Neural crest cell (in vitro differentiated cells): ENCODE data around the gene GLCE. TPM values are rescaled to one million over a fixed set of nuclear protein-coding genes. Genes with fewer than 3 reads are reported as not detected.

Experiments used
- DNase-seq: peaks from one replicate; pipeline ENCODE4 v3.0.0; 2021; ENCODE audit warnings: low read depth, mixed read lengths, low spot score
- H3K27ac Mint-ChIP-seq: one replicate; pipeline ENCODE4 v1.8.0; 2021; ENCODE audit warnings: mild to moderate bottlenecking, mixed read lengths; ENCODE audit not compliant: unreplicated experiment
- H3K27me3 Mint-ChIP-seq: 2 replicates; pipeline ENCODE4 v1.8.0; 2021; ENCODE audit warnings: low read depth, mild to moderate bottlenecking, mixed read lengths
- H3K36me3 Mint-ChIP-seq: 2 replicates; pipeline ENCODE4 v1.8.0; 2021; ENCODE audit warnings: low read depth, mild to moderate bottlenecking, mixed read lengths
- H3K4me1 Mint-ChIP-seq: 2 replicates; pipeline ENCODE4 v1.8.0; 2021; ENCODE audit warnings: mixed read lengths
- H3K4me3 Mint-ChIP-seq: one replicate; pipeline ENCODE4 v1.8.0; 2021; ENCODE audit warnings: mild to moderate bottlenecking, mixed read lengths
- H3K9me3 Mint-ChIP-seq: 2 replicates; pipeline ENCODE4 v1.8.0; 2021; ENCODE audit warnings: mixed read lengths
- CTCF ChIP-seq: fragments of 200-600 bp; sonication (generic); conservative IDR thresholded peaks from 2 replicates; pipeline ENCODE4 v1.5.0; 2021; ENCODE audit warnings: antibody characterized with exemption, mild to moderate bottlenecking
- total RNA-seq: library from RNA; stranded (reverse); gene quantifications from 2 replicates; pipeline ENCODE4 v1.2.1, GENCODE V29; 2021

Gene GLCE
- total RNA-seq, 1 donor from 2014 or later: 17.8 TPM

- TF ChIP-seq CTCF: no peak
- Mint-ChIP-seq H3K27ac (no peak overlapping the region), H3K36me3 (no peaks in the 10 kb centered on the region), H3K4me1 (peaks cover 4% of the 10 kb centered on the region), H3K4me3 (no peak overlapping the region), H3K9me3 (no peaks in the 10 kb centered on the region), H3K27me3 (no peaks in the 10 kb centered on the region)
- no peak for DNase-seq
These were observed 28.0 kb upstream of the GLCE start for GRCh38 chr15:69132430-69132829.

GRCh38 chr15:69132977-69133861 is 27.2 kb upstream of the GLCE start:
- no peaks in the 10 kb centered on the region for H3K9me3 Mint-ChIP-seq
- no peak for TF ChIP-seq CTCF
- no peaks in the 10 kb centered on the region for H3K27me3 Mint-ChIP-seq
- H3K27ac Mint-ChIP-seq: no peak overlapping the region
- DNase-seq: no peak
- peaks cover 4% of the 10 kb centered on the region for H3K4me1 Mint-ChIP-seq
- no peak overlapping the region for H3K4me3 Mint-ChIP-seq
- no peaks in the 10 kb centered on the region for H3K36me3 Mint-ChIP-seq

- H3K27me3 Mint-ChIP-seq: no peaks in the 10 kb centered on the region
- no peak overlapping the region for H3K27ac Mint-ChIP-seq
- no peak for TF ChIP-seq CTCF
- no peaks in the 10 kb centered on the region for H3K36me3 Mint-ChIP-seq
- H3K9me3 Mint-ChIP-seq: no peaks in the 10 kb centered on the region
- no peak for DNase-seq
- peaks cover 4% of the 10 kb centered on the region for H3K4me1 Mint-ChIP-seq
- H3K4me3 Mint-ChIP-seq: no peak overlapping the region
These were observed 26.4 kb upstream of the GLCE start for GRCh38 chr15:69133862-69134519.

- Mint-ChIP-seq H3K36me3 (no peaks in the 10 kb centered on the region), H3K4me3 (no peak overlapping the region), H3K27me3 (no peaks in the 10 kb centered on the region), H3K27ac (no peak overlapping the region), H3K4me1 (peaks cover 4% of the 10 kb centered on the region), H3K9me3 (no peaks in the 10 kb centered on the region)
- DNase-seq: no peak
- no peak for TF ChIP-seq CTCF
These were observed 25.6 kb upstream of the GLCE start for GRCh38 chr15:69134791-69135190.

- H3K27ac Mint-ChIP-seq: no peak overlapping the region
- H3K9me3 Mint-ChIP-seq: no peaks in the 10 kb centered on the region
- no peaks in the 10 kb centered on the region for H3K36me3 Mint-ChIP-seq
- H3K4me3 Mint-ChIP-seq: no peak overlapping the region
- H3K27me3 Mint-ChIP-seq: no peaks in the 10 kb centered on the region
- peaks cover 4% of the 10 kb centered on the region for H3K4me1 Mint-ChIP-seq
- no peak for TF ChIP-seq CTCF
- no peak for DNase-seq
These were observed 24.9 kb upstream of the GLCE start for GRCh38 chr15:69135499-69135898.
